ENCODE data around the gene MAU2.

MAU2 gene

GRCh38 chr19:19335408-19336158, 15.0 kb downstream of the MAU2 start:
- H3K4me3 ChIP-seq (ENCODE audit: low read depth, low read length): no peak overlapping the region
- TF ChIP-seq CTCF (IDR thresholded peaks at IDR 0.05; ENCODE audit: insufficient read depth, low read depth, low read length, missing control alignments): no peak

GRCh38 chr19:19336597-19336996, 16.0 kb downstream of the MAU2 start:
- H3K4me3 ChIP-seq (ENCODE audit: low read depth, low read length): no peak overlapping the region
- no peak for DNase-seq (ENCODE audit: low read depth)
- TF ChIP-seq CTCF (IDR thresholded peaks at IDR 0.05; ENCODE audit: insufficient read depth, low read depth, low read length, missing control alignments): no peak

More at GRCh38 chr19:19335408-19336158, 15.0 kb downstream of the MAU2 start:
- no peak for DNase-seq (ENCODE audit: low read depth)

- no peak for TF ChIP-seq CTCF (IDR thresholded peaks at IDR 0.05; ENCODE audit: insufficient read depth, low read depth, low read length, missing control alignments)
- DNase-seq (ENCODE audit: low read depth): no peak
These were observed 16.5 kb downstream of the MAU2 start for GRCh38 chr19:19337120-19337519.

GRCh38 chr19:19338082-19338481, 17.5 kb downstream of the MAU2 start:
- TF ChIP-seq CTCF (IDR thresholded peaks at IDR 0.05; ENCODE audit: insufficient read depth, low read depth, low read length, missing control alignments): no peak
- no peak overlapping the region for H3K4me3 ChIP-seq (ENCODE audit: low read depth, low read length)
- DNase-seq (ENCODE audit: low read depth): no peak

More at GRCh38 chr19:19337120-19337519, 16.5 kb downstream of the MAU2 start:
- no peak overlapping the region for H3K4me3 ChIP-seq (ENCODE audit: low read depth, low read length)

- DNase-seq (ENCODE audit: low read depth): no peak
- no peak overlapping the region for H3K4me3 ChIP-seq (ENCODE audit: low read depth, low read length)
- TF ChIP-seq CTCF (IDR thresholded peaks at IDR 0.05; ENCODE audit: insufficient read depth, low read depth, low read length, missing control alignments): no peak
These were observed 20.4 kb downstream of the MAU2 start for GRCh38 chr19:19341026-19341425.

GRCh38 chr19:19342086-19343015, 21.7 kb downstream of the MAU2 start:
- TF ChIP-seq CTCF (IDR thresholded peaks at IDR 0.05; ENCODE audit: insufficient read depth, low read depth, low read length, missing control alignments): peak; percentile 93
- no peak overlapping the region for H3K4me3 ChIP-seq (ENCODE audit: low read depth, low read length)
- peak; percentile 74 for DNase-seq (ENCODE audit: low read depth)

Data from GM12865 (cell line).